HG03571 (cell line): Measurements from ENCODE around the gene BTBD1.
A peak's percentile ranks its signal among the peaks of the same experiment; 100 is the strongest.
"Not testable (repeated sequence)": the region's sequence is repeated elsewhere in the genome, so short reads cannot be mapped to it uniquely, and the experiment has no call there.

Source experiments
- ATAC-seq: cut with Tn5 transposase; IDR thresholded peaks from one replicate; pipeline ENCODE4 v1.9.1; 2021; ENCODE audit not compliant: unreplicated experiment

Gene BTBD1

GRCh38 chr15:83061680-83062079 is 5.4 kb downstream of the BTBD1 start:
- ATAC-seq: no peak

DNA sequence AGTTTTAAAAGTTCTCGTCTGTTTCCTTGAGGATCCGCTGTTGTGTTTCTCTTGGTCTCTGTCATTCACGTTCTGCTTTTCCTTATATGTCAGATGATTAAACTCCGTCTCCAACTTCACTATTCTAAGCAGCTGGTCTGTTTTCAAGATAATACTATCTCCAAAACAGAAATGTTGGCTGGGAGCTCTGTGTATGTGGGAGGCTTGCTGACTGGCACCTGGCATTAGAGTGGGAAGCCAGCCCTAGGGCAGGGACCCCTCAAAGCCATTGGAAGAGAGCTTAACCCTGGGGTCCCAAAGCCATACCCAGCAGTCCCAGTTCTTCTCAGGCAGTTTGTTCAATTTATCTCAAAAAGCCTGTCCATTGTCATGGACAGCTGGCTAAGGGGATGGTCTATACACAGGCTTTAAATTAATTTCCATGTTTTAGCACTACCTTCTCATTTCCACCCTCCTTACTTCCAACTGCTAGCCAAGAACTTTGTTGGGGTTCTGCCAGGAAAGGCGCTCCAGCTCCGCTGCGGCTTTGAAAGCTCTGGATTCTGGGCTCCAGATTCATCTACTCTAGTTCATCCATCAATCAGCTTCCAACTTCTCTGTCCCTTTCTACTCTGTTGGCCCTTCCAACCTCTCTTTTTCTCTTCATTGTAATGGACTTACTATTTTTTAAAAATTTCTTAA is 9.2 kb downstream of the BTBD1 start:
- ATAC-seq: no peak

GRCh38 chr15:83057002-83057401 is 10.1 kb downstream of the BTBD1 start:
- no peak for ATAC-seq

GRCh38 chr15:83053151-83053550 is 13.9 kb downstream of the BTBD1 start:
- no peak for ATAC-seq

GRCh38 chr15:83046558-83047127 is 20.4 kb downstream of the BTBD1 start:
- no peak for ATAC-seq

GRCh38 chr15:83044156-83044555 is 22.9 kb downstream of the BTBD1 start:
- ATAC-seq: no peak

- ATAC-seq: no peak
Measured at GRCh38 chr15:83039206-83039605, 27.8 kb downstream of the BTBD1 start.

GRCh38 chr15:83036253-83036652 is 30.8 kb downstream of the BTBD1 start:
- ATAC-seq: no peak

- not testable (repeated sequence) for ATAC-seq
Measured at GRCh38 chr15:83031234-83031633, 35.8 kb downstream of the BTBD1 start.

GRCh38 chr15:83030021-83030420 is 37.0 kb downstream of the BTBD1 start:
- ATAC-seq: no peak

DNA sequence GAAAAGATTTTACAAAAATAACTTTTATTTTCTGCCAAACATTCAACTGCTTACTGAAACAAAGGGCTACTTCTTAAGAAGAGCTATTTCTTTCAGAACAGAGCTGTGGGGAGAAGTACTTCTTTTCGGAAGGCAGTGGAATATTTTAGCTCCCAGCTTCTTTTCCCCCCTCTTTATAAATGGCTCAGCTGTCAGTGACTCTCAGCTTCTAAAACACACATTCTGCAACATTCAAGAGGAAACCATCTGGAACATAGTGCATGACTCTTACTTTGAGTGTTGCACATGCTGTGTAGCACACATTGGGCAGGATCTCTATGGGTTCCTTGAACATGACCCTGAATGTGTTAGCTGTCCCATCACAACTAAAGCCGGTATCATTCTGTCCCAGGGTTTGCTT is 48.6 kb downstream of the BTBD1 start:
- no peak for ATAC-seq

GRCh38 chr15:83016906-83017305 is 50.1 kb downstream of the BTBD1 start:
- ATAC-seq: no peak

DNA sequence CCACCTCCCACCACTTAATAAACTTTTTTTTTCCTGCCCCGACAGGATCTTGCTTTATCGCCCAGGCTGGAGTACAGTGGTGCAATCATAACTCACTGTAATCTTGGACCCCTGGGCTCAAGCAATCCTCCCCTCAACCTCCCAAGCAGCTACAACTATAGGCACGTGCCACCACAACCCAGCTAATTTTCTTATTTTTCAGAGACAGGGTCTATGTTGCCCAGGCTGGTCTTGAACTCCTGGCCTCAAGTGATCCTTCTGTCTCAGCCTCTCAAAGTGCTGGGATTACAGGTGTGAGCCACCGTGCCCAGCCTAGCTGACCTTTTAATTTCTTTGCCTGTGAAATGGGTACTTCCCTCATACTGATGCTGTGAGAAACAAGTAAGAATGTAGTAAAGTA is 51.7 kb downstream of the BTBD1 start:
- ATAC-seq: no peak

- no peak for ATAC-seq
Measured at GRCh38 chr15:83014205-83014653, 52.8 kb downstream of the BTBD1 start.

GRCh38 chr15:83012636-83013035 is 54.4 kb downstream of the BTBD1 start:
- no peak for ATAC-seq

DNA sequence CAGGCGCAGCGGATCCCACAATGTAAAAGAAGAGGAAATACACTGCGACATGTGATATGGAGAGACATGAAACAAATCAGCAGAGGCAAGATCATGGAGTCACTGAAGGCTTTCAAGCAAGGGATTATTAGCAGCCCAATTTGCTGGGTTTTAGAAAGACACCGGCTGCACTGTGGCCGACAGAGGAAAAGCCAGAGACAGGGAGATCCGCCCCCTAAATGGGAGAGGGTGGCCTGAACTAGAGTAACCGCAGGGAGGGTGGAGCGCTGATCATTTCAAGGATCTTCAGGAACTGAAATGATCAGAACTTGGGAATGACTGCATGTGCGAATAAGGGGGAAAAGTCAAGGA is 55.0 kb downstream of the BTBD1 start:
- no peak for ATAC-seq

DNA sequence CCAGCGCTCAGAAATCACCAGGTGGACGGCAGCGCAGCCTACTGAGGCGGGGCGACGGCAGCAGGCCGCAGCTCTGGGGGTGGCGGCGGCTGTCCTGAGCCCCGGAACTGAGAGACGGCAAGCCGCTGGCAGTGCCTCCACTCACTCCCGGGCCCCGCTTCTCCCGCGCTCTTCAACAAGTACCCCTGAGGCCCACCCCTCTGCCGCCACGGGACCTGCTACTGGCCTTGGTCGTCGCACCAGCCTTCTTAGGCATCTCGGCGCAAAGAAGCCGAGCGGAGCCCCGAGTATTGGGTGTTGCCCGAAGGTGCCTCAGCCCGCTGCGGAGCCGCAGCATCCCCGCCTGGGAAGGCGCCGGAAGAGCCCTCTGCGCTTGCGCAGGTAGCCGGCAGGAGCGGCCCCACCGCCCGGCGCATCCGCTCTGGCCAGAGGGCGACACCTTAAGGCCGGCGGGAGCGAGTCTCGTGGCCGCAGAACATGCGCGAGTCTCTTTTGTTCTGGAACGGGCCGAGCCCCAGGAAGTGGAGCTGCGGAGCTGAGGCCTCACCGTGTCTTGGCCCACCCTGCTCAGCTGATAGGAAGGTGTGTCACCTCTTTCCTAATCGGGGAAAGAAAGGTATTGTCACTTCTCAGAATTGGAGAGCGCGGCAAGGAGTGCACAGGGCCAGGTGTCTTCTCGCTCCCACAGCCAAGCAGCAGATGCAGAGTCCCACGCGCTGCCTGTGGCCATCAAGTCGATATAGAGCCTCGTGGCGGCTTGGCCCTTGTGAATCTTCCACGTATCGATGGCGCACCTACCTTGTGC is 55.6 kb downstream of the BTBD1 start, which contains the start of gene C15orf40:
Gene C15orf40 (minus strand): TSS at position 369 of the 805 bp plus-strand sequence. CDS start 32 bp downstream, at position 337.
- ATAC-seq: peak; percentile 85

DNA sequence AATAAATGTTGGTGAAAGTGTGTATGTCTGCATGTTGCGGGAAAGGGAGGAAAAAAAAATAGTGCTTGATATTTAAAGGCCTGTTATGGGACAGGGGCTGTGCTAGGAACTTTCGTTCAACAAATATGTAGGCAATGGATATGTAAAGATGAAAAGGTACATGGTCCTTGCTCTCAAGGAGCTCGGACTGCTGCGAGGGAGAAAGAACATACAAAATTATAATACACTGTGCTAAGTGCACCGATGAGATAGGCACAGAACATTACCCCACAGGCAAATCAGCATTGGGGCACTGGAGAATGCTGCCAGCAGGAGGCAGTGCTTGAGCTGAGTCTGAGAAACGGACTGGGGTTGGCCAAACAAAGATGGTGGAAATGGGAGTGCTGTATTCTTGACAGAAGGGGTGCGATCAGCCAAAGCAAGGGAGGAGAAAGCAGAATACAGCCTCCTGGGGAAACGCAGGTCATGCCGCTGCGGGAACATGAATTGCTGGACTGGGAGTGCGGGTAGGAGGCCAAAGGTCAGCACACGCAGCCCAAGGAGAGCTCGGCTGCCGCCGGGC is 56.3 kb downstream of the BTBD1 start:
- peak; percentile 54 for ATAC-seq

DNA sequence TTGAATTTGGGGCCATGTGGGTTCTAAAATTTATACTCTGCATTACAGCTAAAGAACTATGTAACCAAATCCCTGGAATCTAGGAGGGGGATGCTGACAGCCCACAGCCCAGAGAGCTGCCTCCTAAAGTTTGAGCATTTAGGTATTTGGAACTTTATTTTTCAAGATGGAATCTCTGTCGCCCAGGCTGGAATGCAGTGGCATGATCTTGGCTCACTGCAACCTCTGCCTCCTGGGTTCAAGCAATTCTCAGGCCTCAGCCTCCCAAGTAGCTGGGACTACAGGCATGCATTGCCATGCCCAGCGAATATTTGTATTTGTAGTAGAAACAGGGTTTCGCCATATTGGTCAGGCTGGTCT is 66.4 kb downstream of the BTBD1 start:
- not testable (repeated sequence) for ATAC-seq

DNA sequence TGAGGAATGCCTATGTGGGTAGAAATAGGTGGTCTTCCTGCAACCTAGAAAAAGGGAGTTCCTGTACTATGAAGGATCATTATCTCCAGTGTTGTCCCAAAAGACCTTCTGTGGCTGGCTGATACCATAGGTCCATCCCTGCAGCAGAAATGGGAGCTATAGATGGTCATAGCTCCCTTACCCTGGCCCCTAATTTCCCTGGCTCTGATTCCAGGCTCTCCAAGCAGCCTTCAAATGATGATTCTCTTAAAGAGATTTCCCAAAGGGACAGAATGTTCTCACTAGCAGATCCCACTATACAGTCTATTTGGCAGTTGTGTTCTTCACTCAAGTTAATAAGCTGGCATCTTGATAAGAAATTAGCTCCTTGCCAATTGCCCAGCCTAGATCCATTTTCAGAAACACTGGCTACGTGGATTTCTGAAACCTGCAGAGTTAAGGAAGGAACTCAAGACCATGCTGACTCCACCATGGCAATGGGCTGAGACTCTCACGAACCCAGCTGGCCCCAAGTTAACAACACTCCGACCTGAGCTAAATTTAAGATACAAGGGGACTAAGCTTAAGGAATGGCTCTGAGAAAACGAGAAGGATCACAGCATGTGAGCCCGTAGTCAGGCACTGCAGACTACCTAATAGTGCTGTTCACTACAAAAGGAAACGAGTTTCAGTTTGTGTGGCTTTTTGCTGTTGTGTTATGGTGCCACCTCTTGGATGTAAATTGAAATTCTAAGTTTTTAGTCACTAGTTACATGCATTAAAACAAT is 67.0 kb downstream of the BTBD1 start:
- ATAC-seq: peak; percentile 55

DNA sequence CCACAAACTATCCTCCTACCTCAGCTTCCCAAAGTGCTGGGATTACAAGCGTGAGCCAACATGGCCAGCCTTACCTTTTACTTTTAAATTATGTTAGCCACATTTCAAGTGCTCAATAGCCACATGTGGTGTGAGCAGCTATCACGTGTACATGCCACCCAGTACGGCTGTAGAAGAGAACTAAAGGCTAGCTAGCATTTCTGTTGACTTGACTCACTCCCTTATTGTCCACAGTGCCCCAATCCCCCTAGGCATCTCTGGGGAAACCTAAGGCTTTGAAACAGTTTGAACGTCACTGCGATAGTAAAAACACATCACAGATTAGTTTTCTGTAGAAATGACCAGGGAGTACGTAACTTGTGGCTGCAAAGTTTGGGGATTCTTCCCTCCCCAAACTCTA is 67.6 kb downstream of the BTBD1 start:
- ATAC-seq: no peak
